Ishikawa (cell line): ENCODE results near the gene NAV3.

ENCODE experiments used
- CEBPB ChIP-seq: IDR thresholded peaks from 2 replicates; pipeline ENCODE4 v1.6.1; 2012
- CREB1 ChIP-seq: IDR thresholded peaks from 2 replicates; pipeline ENCODE4 v1.6.1; 2012; ENCODE audit warnings: low read depth
- EGR1 ChIP-seq: IDR thresholded peaks from 2 replicates; pipeline ENCODE4 v1.6.1; 2012
- EP300 ChIP-seq: IDR thresholded peaks from 2 replicates; pipeline ENCODE4 v1.6.1; 2012; ENCODE audit warnings: borderline replicate concordance
- FOXM1 ChIP-seq: IDR thresholded peaks from 2 replicates; pipeline ENCODE4 v1.6.1; 2012; ENCODE audit warnings: low read depth, borderline replicate concordance
- NFIC ChIP-seq: IDR thresholded peaks from 2 replicates; pipeline ENCODE4 v1.6.1; 2012
- RAD21 ChIP-seq: IDR thresholded peaks from 2 replicates; pipeline ENCODE4 v1.6.1; 2012; ENCODE audit warnings: low read depth
- TAF1 ChIP-seq: IDR thresholded peaks from 2 replicates; pipeline ENCODE4 v1.6.1; 2012; ENCODE audit warnings: low read depth, mild to moderate bottlenecking
- TCF12 ChIP-seq: IDR thresholded peaks from 2 replicates; pipeline ENCODE4 v1.6.1; 2012; ENCODE audit warnings: low read depth
- TEAD4 ChIP-seq: IDR thresholded peaks from 2 replicates; pipeline ENCODE4 v1.6.1; 2012
- USF1 ChIP-seq: IDR thresholded peaks from 2 replicates; pipeline ENCODE4 v1.6.1; 2012
- YY1 ChIP-seq: IDR thresholded peaks from 2 replicates; pipeline ENCODE4 v1.6.1; 2012; ENCODE audit warnings: low read depth
- ZBTB7A ChIP-seq: IDR thresholded peaks from 2 replicates; pipeline ENCODE4 v1.6.1; 2012; ENCODE audit warnings: low read depth
- TF ChIP-seq, protein P1 (sequence below): IDR thresholded peaks from 2 replicates; pipeline ENCODE4 v1.6.1; 2012
- TF ChIP-seq, protein P2 (sequence below): IDR thresholded peaks from 2 replicates; pipeline ENCODE4 v1.6.1; 2012; ENCODE audit warnings: low read depth, mild to moderate bottlenecking

The NAV3 gene

DNA sequence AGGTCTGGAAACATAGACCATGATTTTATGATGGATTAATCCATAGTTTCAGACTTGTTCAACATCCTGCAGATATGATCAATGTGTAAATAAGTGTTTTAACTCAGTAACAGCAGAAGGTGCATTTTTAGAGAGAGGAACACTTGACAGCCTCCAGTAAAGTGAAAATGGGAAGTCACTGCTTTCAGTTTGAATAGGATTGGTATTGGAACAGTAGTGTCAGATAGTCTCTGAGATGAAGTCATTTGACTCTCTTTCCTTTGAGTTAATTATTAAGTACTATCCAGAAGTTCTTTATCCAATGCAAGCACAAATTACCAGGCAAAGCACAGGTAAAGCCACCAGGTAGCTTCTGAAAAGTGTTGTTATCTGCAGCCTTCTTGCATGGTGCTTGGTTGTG, 14.5 kb upstream of the NAV3 start:
- TF ChIP-seq EGR1, result no peak
- TF ChIP-seq YY1, result no peak
- no peak for TF ChIP-seq CEBPB

DNA sequence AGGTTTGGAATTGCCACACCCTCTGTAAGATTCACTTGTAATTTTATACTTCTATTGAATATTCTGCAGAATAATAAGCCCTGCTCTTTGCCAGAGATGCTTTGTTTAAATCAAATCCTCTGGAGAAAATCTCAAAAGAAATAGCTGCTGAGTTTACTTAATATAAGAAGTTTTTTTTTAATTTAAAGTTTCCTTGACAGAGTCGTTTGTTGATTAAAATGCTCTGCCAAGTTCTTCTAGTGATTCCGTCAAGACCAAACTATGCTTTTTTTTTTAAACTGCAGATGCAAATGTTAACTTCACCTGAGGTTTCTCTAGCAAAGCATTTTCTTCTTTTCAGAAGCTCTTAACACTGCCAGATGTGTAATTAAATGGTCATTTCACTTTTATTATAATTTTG, 13.4 kb upstream of the NAV3 start:
- TF ChIP-seq TEAD4 (no peak), EP300 (no peak), TAF1 (no peak), RAD21 (no peak), USF1 (no peak), CEBPB (no peak), NFIC (no peak), CREB1 (no peak), EGR1 (no peak), TCF12 (no peak), ZBTB7A (no peak), YY1 (no peak), FOXM1 (no peak)
- TF ChIP-seq, protein P1, sequence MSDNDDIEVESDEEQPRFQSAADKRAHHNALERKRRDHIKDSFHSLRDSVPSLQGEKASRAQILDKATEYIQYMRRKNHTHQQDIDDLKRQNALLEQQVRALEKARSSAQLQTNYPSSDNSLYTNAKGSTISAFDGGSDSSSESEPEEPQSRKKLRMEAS, result no peak
- TF ChIP-seq, protein P2, sequence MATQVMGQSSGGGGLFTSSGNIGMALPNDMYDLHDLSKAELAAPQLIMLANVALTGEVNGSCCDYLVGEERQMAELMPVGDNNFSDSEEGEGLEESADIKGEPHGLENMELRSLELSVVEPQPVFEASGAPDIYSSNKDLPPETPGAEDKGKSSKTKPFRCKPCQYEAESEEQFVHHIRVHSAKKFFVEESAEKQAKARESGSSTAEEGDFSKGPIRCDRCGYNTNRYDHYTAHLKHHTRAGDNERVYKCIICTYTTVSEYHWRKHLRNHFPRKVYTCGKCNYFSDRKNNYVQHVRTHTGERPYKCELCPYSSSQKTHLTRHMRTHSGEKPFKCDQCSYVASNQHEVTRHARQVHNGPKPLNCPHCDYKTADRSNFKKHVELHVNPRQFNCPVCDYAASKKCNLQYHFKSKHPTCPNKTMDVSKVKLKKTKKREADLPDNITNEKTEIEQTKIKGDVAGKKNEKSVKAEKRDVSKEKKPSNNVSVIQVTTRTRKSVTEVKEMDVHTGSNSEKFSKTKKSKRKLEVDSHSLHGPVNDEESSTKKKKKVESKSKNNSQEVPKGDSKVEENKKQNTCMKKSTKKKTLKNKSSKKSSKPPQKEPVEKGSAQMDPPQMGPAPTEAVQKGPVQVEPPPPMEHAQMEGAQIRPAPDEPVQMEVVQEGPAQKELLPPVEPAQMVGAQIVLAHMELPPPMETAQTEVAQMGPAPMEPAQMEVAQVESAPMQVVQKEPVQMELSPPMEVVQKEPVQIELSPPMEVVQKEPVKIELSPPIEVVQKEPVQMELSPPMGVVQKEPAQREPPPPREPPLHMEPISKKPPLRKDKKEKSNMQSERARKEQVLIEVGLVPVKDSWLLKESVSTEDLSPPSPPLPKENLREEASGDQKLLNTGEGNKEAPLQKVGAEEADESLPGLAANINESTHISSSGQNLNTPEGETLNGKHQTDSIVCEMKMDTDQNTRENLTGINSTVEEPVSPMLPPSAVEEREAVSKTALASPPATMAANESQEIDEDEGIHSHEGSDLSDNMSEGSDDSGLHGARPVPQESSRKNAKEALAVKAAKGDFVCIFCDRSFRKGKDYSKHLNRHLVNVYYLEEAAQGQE, result no peak

- TF ChIP-seq, protein P1, result no peak
- TF ChIP-seq USF1 (no peak), RAD21 (no peak), EGR1 (no peak), ZBTB7A (no peak), FOXM1 (no peak), TCF12 (no peak)
- TF ChIP-seq, protein P2, result no peak
Measured at GRCh38 chr12:77818351-77818750, 12.3 kb upstream of the NAV3 start.

DNA sequence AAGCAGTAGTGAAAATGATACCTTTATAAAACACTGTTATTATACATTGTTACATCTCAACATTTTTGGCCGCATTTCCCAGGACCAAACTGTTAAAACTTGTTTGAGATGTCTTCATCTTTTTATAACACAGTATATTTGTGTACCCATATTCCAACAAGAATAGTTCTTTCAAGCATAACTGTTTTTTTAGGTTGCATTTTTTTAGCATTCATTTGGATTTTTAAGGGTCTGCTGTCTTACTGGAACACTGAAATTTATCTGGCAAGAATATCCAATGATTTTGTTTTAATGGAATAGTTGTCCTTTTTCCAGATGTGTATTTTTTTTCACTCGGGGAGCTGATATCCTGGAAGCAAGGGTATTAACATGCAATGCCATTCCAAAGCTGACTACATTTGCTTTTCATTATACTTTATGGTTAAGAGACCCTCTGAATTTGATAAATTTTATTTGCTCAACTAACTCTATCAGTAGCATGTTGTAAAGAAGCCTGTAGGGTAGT, 8.9 kb upstream of the NAV3 start:
- TF ChIP-seq YY1 (no peak), USF1 (no peak), NFIC (no peak), TAF1 (no peak), CEBPB (no peak), RAD21 (no peak), FOXM1 (no peak)
- TF ChIP-seq, protein P2, result no peak
- TF ChIP-seq, protein P1, result no peak

DNA sequence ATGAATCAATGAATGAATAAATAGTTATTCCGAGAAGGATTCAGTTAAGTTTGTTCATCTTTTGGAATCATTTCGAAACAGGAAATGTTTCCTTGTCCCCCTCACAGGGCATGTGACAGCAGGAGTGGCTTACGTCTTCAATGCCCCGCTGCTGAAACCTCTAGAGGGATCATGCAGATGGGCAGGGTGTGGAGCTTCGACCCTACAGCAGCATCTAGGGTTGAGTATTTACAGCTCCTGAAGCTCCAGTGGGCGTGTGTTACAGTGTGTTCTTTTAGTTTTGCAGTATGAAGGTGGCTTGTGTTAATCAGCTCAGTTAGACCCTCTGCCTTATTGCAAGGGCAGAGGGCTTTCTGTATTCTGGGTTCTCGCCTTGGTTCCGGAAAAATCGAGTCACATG, 2.6 kb downstream of the NAV3 start:
- no peak for TF ChIP-seq USF1
- TF ChIP-seq FOXM1, result no peak
- TF ChIP-seq RAD21, result no peak
- TF ChIP-seq TCF12, result no peak
- TF ChIP-seq, protein P2, result no peak
- TF ChIP-seq TAF1, result no peak
- no peak for TF ChIP-seq ZBTB7A
- TF ChIP-seq EP300, result no peak
- no peak for TF ChIP-seq CREB1
- TF ChIP-seq, protein P1, result no peak
